Measurements from ENCODE around the gene CASKIN1.

- TF ChIP-seq, protein P1, sequence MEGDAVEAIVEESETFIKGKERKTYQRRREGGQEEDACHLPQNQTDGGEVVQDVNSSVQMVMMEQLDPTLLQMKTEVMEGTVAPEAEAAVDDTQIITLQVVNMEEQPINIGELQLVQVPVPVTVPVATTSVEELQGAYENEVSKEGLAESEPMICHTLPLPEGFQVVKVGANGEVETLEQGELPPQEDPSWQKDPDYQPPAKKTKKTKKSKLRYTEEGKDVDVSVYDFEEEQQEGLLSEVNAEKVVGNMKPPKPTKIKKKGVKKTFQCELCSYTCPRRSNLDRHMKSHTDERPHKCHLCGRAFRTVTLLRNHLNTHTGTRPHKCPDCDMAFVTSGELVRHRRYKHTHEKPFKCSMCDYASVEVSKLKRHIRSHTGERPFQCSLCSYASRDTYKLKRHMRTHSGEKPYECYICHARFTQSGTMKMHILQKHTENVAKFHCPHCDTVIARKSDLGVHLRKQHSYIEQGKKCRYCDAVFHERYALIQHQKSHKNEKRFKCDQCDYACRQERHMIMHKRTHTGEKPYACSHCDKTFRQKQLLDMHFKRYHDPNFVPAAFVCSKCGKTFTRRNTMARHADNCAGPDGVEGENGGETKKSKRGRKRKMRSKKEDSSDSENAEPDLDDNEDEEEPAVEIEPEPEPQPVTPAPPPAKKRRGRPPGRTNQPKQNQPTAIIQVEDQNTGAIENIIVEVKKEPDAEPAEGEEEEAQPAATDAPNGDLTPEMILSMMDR (IDR thresholded peaks at IDR 0.05): no peak
- no peak for TF ChIP-seq POLR2A (IDR thresholded peaks at IDR 0.05)
These were observed 31.9 kb upstream of the CASKIN1 start for GRCh38 chr16:2228161-2228824.

Measured in lower leg skin (tissue), 3 donors.